Neural cell (in vitro differentiated cells): ENCODE data around the gene RFX2. TPM values are rescaled to one million over a fixed set of nuclear protein-coding genes. Genes with fewer than 3 reads are reported as not detected.

ENCODE experiments used
- H2AFZ ChIP-seq: fragments of 200-600, 300-800 bp; sonication (generic), shearing (Covaris generic); 2 replicates; pipeline ENCODE4 v1.6.0; 2014; ENCODE audit warnings: low read depth, mild to moderate bottlenecking, antibody characterized with exemption, low read length, moderate library complexity
- H3F3A ChIP-seq: fragments of 200-600 bp; shearing (Covaris generic); 2 replicates; pipeline ENCODE4 v1.6.1; 2016; ENCODE audit warnings: mild to moderate bottlenecking, moderate library complexity, mixed read lengths, antibody characterized with exemption, low read length; ENCODE audit not compliant: insufficient read depth, poor library complexity, severe bottlenecking
- H3K27ac ChIP-seq: fragments of 200-600, 300-800 bp; sonication (generic), shearing (Covaris generic); 2 replicates; pipeline ENCODE4 v1.5.1; 2014; ENCODE audit warnings: mild to moderate bottlenecking, low read length, moderate library complexity
- H3K27me3 ChIP-seq: fragments of 300-800, 200-600 bp; sonication (generic), shearing (Covaris generic); 2 replicates; pipeline ENCODE4 v1.6.0; 2014; ENCODE audit warnings: mild to moderate bottlenecking, low read depth, low read length, moderate library complexity; ENCODE audit not compliant: insufficient read depth
- H3K36me3 ChIP-seq: fragments of 300-800, 200-600 bp; sonication (generic), shearing (Covaris generic); 2 replicates; pipeline ENCODE4 v1.5.1; 2014; ENCODE audit warnings: mild to moderate bottlenecking, antibody characterized with exemption, low read length, moderate library complexity; ENCODE audit not compliant: insufficient read depth
- H3K4me2 ChIP-seq: fragments of 300-800, 200-600 bp; sonication (generic), shearing (Covaris generic); 2 replicates; pipeline ENCODE4 v1.6.0; 2014; ENCODE audit warnings: mild to moderate bottlenecking, low read length
- H3K4me3 ChIP-seq: fragments of 300-800, 200-600 bp; sonication (generic), shearing (Covaris generic); 2 replicates; pipeline ENCODE4 v1.5.1; 2014; ENCODE audit warnings: mild to moderate bottlenecking, low read length, moderate library complexity
- H3K79me2 ChIP-seq: fragments of 200-600 bp; shearing (Covaris generic); replicated peaks from 2 replicates; pipeline ENCODE4 v1.6.0; 2014; ENCODE audit warnings: mild to moderate bottlenecking, low read length, moderate library complexity; ENCODE audit not compliant: insufficient read depth
- H3K9ac ChIP-seq: fragments of 300-800, 200-600 bp; sonication (generic), shearing (Covaris generic); 2 replicates; pipeline ENCODE4 v1.6.1; 2016; ENCODE audit warnings: mild to moderate bottlenecking, low read length, mixed read lengths
- H3K9me2 ChIP-seq: fragments of 200-600 bp; shearing (Covaris generic); 2 replicates; pipeline ENCODE4 v1.6.1; 2016; ENCODE audit warnings: mild to moderate bottlenecking, low read length, mixed read lengths; ENCODE audit not compliant: insufficient read depth
- H3K9me3 ChIP-seq: fragments of 200-600, 300-800 bp; sonication (generic), shearing (Covaris generic); 2 replicates; pipeline ENCODE4 v1.6.1; 2016; ENCODE audit warnings: mild to moderate bottlenecking, mixed run types, low read length, moderate library complexity, mixed read lengths
- H4K20me1 ChIP-seq: fragments of 200-600 bp; shearing (Covaris generic); 2 replicates; pipeline ENCODE4 v1.6.1; 2016; ENCODE audit warnings: mild to moderate bottlenecking, mixed run types; ENCODE audit not compliant: insufficient read depth
- EP300 ChIP-seq: fragments of 450-650 bp; conservative IDR thresholded peaks from 2 replicates; pipeline ENCODE4 v1.6.1; 2014; ENCODE audit warnings: antibody characterized with exemption, mild to moderate bottlenecking, moderate library complexity; ENCODE audit not compliant: poor library complexity, severe bottlenecking
- EZH2 ChIP-seq: fragments of 200-600, 300-800 bp; shearing (Covaris generic), sonication (generic); IDR thresholded peaks from 2 replicates; pipeline ENCODE4 v1.6.1; 2014; ENCODE audit warnings: antibody characterized with exemption, low read length, borderline replicate concordance, mild to moderate bottlenecking; ENCODE audit not compliant: insufficient read depth, poor library complexity, severe bottlenecking
- MXI1 ChIP-seq: fragments of 450-650 bp; conservative IDR thresholded peaks from 2 replicates; pipeline ENCODE4 v1.6.1; 2014; ENCODE audit warnings: antibody characterized with exemption, mild to moderate bottlenecking; ENCODE audit not compliant: poor library complexity, severe bottlenecking
- POLR2AphosphoS5 ChIP-seq: IDR thresholded peaks from 2 replicates; pipeline ENCODE4 v1.6.1; 2012
- RAD21 ChIP-seq: fragments of 450-650 bp; conservative IDR thresholded peaks from 2 replicates; pipeline ENCODE4 v1.6.1; 2014; ENCODE audit warnings: antibody characterized with exemption, mild to moderate bottlenecking, moderate library complexity
- SMC3 ChIP-seq: fragments of 450-650 bp; conservative IDR thresholded peaks from 2 replicates; pipeline ENCODE4 v1.6.1; 2014; ENCODE audit warnings: antibody characterized with exemption, mild to moderate bottlenecking, moderate library complexity; ENCODE audit not compliant: poor library complexity
- TAF1 ChIP-seq: IDR thresholded peaks from 2 replicates; pipeline ENCODE4 v1.6.1; 2012; ENCODE audit warnings: low read depth
- polyA plus RNA-seq: library from polyadenylated mRNA; depleted of rRNA; stranded (reverse); fragments of >200 nt; gene quantifications from 2 replicates; pipeline ENCODE4 v1.2.3, GENCODE V29; 2014
- TF ChIP-seq, protein P1 (sequence below): fragments of 450-650 bp; IDR thresholded peaks from 2 replicates; pipeline ENCODE4 v1.5.1; 2014; ENCODE audit warnings: antibody characterized with exemption, mild to moderate bottlenecking, moderate library complexity; ENCODE audit not compliant: poor library complexity, severe bottlenecking
- TF ChIP-seq, protein P2 (sequence below): IDR thresholded peaks from 2 replicates; pipeline ENCODE4 v1.6.1; 2012; ENCODE audit warnings: borderline replicate concordance

Gene RFX2
- polyA plus RNA-seq, 1 donor from 2014 or later, result 0.69 TPM

DNA sequence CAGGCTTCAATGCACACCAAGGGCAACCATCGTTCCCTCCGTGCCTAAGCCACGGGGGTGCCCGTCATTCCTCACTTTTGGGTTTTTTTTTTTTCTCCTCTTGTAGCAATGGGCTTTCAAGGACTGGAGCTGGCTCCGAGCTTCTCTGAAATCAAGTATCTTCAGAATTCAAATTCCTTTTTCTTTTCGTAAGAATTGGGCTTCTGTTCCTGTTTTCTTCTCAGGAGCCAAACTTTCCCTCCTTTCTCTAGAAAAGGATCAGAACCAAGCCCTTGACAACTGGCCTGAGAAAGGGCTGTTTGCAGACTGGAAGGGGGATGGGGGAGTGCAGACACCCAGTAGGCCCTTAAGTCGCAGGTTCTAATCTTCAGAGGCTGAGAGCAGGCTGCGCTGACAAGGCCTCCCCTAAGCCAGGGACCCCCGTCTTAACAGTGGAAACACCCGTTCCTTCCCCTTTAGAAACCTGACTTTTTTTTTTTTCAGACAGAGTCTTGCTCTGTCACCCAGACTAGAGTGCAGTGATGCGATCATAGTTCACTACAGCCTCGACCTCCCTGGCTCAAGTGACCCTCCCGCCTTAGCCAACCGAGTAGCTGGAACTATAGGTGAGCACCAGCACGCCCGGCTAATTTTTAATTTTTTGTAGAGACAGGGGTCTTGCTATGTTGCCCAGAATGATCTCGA is 51.6 kb downstream of the RFX2 start:
- H3K27me3 ChIP-seq, result no peaks in the 10 kb centered on the region
- H3K4me3 ChIP-seq, result no peak overlapping the region
- TF ChIP-seq EP300 (no peak), POLR2AphosphoS5 (no peak), MXI1 (no peak), TAF1 (no peak), RAD21 (no peak), EZH2 (no peak), SMC3 (no peak)
- TF ChIP-seq, protein P1, sequence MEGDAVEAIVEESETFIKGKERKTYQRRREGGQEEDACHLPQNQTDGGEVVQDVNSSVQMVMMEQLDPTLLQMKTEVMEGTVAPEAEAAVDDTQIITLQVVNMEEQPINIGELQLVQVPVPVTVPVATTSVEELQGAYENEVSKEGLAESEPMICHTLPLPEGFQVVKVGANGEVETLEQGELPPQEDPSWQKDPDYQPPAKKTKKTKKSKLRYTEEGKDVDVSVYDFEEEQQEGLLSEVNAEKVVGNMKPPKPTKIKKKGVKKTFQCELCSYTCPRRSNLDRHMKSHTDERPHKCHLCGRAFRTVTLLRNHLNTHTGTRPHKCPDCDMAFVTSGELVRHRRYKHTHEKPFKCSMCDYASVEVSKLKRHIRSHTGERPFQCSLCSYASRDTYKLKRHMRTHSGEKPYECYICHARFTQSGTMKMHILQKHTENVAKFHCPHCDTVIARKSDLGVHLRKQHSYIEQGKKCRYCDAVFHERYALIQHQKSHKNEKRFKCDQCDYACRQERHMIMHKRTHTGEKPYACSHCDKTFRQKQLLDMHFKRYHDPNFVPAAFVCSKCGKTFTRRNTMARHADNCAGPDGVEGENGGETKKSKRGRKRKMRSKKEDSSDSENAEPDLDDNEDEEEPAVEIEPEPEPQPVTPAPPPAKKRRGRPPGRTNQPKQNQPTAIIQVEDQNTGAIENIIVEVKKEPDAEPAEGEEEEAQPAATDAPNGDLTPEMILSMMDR, result no peak
- TF ChIP-seq, protein P2, sequence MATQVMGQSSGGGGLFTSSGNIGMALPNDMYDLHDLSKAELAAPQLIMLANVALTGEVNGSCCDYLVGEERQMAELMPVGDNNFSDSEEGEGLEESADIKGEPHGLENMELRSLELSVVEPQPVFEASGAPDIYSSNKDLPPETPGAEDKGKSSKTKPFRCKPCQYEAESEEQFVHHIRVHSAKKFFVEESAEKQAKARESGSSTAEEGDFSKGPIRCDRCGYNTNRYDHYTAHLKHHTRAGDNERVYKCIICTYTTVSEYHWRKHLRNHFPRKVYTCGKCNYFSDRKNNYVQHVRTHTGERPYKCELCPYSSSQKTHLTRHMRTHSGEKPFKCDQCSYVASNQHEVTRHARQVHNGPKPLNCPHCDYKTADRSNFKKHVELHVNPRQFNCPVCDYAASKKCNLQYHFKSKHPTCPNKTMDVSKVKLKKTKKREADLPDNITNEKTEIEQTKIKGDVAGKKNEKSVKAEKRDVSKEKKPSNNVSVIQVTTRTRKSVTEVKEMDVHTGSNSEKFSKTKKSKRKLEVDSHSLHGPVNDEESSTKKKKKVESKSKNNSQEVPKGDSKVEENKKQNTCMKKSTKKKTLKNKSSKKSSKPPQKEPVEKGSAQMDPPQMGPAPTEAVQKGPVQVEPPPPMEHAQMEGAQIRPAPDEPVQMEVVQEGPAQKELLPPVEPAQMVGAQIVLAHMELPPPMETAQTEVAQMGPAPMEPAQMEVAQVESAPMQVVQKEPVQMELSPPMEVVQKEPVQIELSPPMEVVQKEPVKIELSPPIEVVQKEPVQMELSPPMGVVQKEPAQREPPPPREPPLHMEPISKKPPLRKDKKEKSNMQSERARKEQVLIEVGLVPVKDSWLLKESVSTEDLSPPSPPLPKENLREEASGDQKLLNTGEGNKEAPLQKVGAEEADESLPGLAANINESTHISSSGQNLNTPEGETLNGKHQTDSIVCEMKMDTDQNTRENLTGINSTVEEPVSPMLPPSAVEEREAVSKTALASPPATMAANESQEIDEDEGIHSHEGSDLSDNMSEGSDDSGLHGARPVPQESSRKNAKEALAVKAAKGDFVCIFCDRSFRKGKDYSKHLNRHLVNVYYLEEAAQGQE, result no peak
- H3K9me2 ChIP-seq, result no peaks in the 10 kb centered on the region
- no peaks in the 10 kb centered on the region for H3K9me3 ChIP-seq
- no peak overlapping the region for H2AFZ ChIP-seq
- H3K36me3 ChIP-seq, result no peaks in the 10 kb centered on the region
- no peak overlapping the region for H3K4me2 ChIP-seq
- H3K9ac ChIP-seq, result no peak overlapping the region
- H3F3A ChIP-seq, result no peaks in the 10 kb centered on the region
- no peak overlapping the region for H3K27ac ChIP-seq
- no peaks in the 10 kb centered on the region for H3K79me2 ChIP-seq
- H4K20me1 ChIP-seq, result no peaks in the 10 kb centered on the region

DNA sequence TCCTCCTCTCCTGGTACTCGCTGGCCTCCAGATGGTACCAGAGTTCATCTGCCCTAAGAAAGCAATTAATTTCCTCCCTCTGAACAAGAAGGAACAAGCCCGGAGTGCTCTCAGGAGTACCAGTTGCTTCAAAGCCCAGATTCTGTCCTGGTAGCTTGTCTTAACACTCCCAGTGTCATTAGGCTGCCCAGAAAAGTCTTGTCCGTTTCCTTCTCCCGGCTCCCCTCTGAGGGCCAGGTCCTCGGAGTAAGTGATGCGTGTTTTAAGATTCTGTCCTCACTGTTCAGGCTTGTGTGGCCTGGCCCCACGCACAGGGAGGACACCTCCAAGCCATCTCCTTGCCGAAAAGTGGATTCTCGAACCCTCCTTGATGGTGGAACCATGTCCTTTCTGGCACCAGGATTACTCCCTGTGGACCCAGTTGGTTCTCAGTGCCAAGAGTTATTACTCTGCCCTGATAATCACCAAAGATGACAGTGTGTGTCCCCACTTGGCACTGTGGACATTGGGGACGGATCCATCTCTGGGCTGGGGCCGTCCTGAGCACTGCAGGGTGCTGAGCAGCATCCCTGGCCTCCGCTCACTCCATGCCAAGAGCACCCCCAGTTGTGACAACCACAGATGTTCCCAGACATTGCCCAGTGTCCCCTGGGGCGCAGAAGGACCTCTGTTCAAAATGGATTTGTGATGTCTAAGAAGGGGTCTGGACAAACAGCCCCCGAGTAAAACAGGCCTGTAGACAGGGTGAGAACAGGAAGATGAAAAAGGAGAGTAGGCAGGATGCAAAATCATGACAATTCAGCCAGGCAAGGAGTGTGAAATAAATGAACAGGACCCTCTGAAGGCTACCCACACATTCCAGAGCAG is 52.4 kb downstream of the RFX2 start:
- no peak overlapping the region for H3K4me2 ChIP-seq
- no peaks in the 10 kb centered on the region for H3F3A ChIP-seq
- H3K9ac ChIP-seq, result no peak overlapping the region
- H3K27me3 ChIP-seq, result no peaks in the 10 kb centered on the region
- no peaks in the 10 kb centered on the region for H3K36me3 ChIP-seq
- H3K4me3 ChIP-seq, result no peak overlapping the region
- no peaks in the 10 kb centered on the region for H3K9me3 ChIP-seq
- no peaks in the 10 kb centered on the region for H3K79me2 ChIP-seq
- H3K27ac ChIP-seq, result no peak overlapping the region
- TF ChIP-seq, protein P1, result no peak
- TF ChIP-seq EP300 (no peak), TAF1 (no peak), SMC3 (no peak), RAD21 (no peak), MXI1 (no peak), EZH2 (no peak), POLR2AphosphoS5 (no peak)
- TF ChIP-seq, protein P2, result no peak
- no peaks in the 10 kb centered on the region for H3K9me2 ChIP-seq
- no peaks in the 10 kb centered on the region for H4K20me1 ChIP-seq
- H2AFZ ChIP-seq, result no peak overlapping the region
